Coronary artery (tissue), 2 donors: ENCODE data around the gene ZNF24.

Source experiments
- DNase-seq: peaks from one replicate; pipeline ENCODE4 v3.0.0-alpha.2; 2017; ENCODE audit warnings: low spot score
- H3K27ac ChIP-seq, 2 donors: fragments of 200-600 bp; sonication (generic); one replicate each; pipeline ENCODE4 v1.5.1; 2016 to 2019
- H3K4me3 ChIP-seq: fragments of 200-600 bp; sonication (generic); 2 replicates; pipeline ENCODE4 v1.5.1; 2016; ENCODE audit warnings: mild to moderate bottlenecking, moderate library complexity
- CTCF ChIP-seq: fragments of 200-600 bp; sonication (generic); IDR thresholded peaks from one replicate; pipeline ENCODE4 v1.5.1; 2019; ENCODE audit warnings: antibody characterized with exemption

Gene ZNF24

GRCh38 chr18:35344736-35345459 lies 678 bp upstream of the ZNF24 start:
- Histone ChIP-seq H3K27ac (peak overlapping the region; percentile 99 to 100), H3K4me3 (peak overlapping the region; percentile 100)
- TF ChIP-seq CTCF, result no peak
- no peak for DNase-seq

GRCh38 chr18:35343488-35343935 lies 708 bp downstream of the ZNF24 start:
- no peak for DNase-seq
- peak overlapping the region; percentile 99 to 100 for H3K27ac ChIP-seq
- H3K4me3 ChIP-seq, result peak overlapping the region; percentile 100
- no peak for TF ChIP-seq CTCF

- H3K27ac ChIP-seq, result no peak overlapping the region
- no peak for TF ChIP-seq CTCF
- DNase-seq, result no peak
- no peak overlapping the region for H3K4me3 ChIP-seq
These were observed 6.9 kb downstream of the ZNF24 start for GRCh38 chr18:35337286-35337685.

GRCh38 chr18:35335866-35336265 lies 8.4 kb downstream of the ZNF24 start:
- H3K27ac ChIP-seq, result no peak overlapping the region
- H3K4me3 ChIP-seq, result no peak overlapping the region
- DNase-seq, result no peak
- TF ChIP-seq CTCF, result no peak

- no peak overlapping the region for H3K27ac ChIP-seq
- H3K4me3 ChIP-seq, result no peak overlapping the region
- no peak for DNase-seq
- TF ChIP-seq CTCF, result no peak
These were observed 9.4 kb downstream of the ZNF24 start for GRCh38 chr18:35334821-35335220.

- DNase-seq, result no peak
- H3K4me3 ChIP-seq, result no peak overlapping the region
- no peak for TF ChIP-seq CTCF
- no peak overlapping the region for H3K27ac ChIP-seq
These were observed 10.0 kb downstream of the ZNF24 start for GRCh38 chr18:35334212-35334611.

GRCh38 chr18:35331367-35332087 lies 12.7 kb downstream of the ZNF24 start:
- no peak for DNase-seq
- no peak overlapping the region for H3K27ac ChIP-seq
- H3K4me3 ChIP-seq, result no peak overlapping the region
- no peak for TF ChIP-seq CTCF
